Activated CD8-positive, alpha-beta memory T cell treated with anti-CD3 and anti-CD28 coated beads, Interleukin-2, amount 50 U/mL, for 4 hours (primary cell): ENCODE data around the gene KPNB1.

ENCODE experiments used
- DNase-seq: peaks from one replicate; pipeline ENCODE4 v3.0.0-alpha.2; 2020

KPNB1 gene

DNA sequence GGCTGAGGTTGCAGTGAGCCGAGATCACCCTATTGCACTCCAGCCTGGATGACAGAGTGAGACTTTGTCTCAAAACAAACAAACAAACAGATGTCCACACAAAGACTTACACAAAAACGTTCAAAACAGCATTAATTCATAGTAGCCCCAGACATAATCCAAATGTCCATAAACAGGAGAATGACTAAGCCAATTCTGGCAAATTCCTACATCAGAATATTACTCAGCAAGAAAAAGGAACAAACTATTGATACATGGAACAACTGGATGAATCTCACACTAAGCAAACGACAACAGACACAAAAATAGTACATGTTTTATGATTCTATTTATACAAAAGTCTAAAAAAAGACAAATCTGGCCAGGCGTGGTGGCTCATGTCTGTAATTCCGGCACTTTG is 10.8 kb upstream of the KPNB1 start:
- DNase-seq, result no peak

- DNase-seq, result no peak
Measured at GRCh38 chr17:47640076-47640475, 9.6 kb upstream of the KPNB1 start.

DNA sequence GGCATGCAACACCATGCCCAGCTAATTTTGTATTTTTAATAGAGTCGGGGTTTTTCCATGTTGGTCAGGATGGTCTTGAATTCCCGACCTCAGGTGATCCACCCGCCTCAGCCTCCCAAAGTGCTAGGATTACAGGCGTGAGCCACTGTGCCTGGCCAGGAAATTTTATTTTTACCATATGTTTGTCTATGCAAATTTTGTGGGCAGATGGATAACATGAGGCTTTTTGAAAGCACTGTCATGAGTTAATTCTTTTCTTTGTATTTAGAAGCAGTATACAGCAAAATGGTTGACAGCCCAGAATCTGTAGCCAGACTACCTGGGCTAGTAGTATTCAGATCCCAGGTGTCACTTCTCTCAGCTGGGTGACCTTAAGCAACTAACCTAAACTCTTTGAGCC is 8.5 kb upstream of the KPNB1 start:
- DNase-seq, result no peak

DNA sequence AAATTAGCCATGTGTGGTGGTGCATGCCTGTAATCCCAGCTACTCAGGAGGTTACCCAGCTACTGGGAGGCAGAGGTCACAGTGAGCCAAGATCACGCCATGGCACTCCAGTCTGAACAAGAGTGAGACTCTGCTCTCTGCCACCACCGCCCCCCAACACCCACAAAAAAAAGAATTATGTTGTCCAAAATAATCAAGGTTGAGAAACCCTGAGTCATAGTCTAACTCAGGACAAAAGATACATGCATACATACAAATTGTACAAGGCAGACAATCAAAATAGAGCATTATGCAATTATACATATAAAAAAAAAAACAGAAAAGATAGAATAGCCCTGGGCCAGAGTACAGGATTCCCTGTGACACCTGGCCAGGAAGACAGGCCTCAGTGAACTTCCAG is 6.6 kb upstream of the KPNB1 start:
- DNase-seq, result no peak

- DNase-seq, result no peak
Measured at GRCh38 chr17:47644324-47644723, 5.4 kb upstream of the KPNB1 start.

GRCh38 chr17:47649972-47650524 is 329 bp downstream of the KPNB1 start:
- DNase-seq, result no peak

DNA sequence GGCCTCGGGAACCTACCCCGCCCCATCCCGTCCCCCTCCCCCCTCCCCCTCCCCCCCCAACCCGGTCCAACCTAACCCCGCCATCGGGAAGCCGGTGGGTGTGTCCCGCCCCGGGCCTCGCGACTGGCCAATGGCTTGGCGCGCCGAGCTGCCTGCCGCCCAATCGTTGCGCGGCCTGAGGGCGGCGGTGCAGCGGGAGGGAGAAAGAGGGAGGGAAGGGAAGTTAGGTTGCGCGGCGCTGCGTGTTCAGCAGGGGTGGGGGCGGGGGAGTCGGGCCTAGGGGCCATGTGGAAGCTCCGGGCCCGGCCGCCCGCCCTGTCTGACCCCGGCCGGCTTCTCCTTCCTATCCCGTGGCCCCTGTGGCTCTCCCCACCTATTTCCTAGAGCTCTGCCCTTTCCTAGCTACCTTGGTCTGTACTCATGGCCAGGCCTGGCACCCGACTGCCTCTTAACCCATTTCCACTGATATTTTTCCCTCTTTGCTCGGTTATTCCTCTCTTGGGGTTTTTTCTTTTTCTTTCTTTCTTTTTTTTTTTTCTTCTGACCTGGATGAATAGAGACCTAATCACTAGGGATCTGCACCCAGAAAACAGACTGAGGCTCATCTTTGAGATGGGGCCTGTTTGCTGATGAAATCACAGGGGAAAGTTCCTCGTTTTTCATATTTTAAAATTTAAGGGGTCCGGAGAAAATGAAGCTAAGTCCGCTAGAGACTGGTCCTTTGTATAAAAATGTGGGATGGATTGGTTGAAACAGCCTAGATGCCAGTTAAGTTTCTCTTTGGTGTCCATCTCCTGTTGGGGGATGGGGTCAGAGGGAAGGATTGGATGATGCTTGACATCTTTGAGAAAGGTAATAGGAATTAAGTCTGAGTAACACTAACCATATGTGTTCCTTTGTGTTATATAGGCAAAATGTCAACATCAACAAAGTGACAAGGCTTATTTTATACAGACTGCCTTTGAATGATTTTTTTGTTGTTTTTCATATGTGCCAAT is 1.1 kb downstream of the KPNB1 start:
- peak; percentile 93 for DNase-seq

- DNase-seq, result no peak
Measured at GRCh38 chr17:47651704-47652103, 2.0 kb downstream of the KPNB1 start.

GRCh38 chr17:47652570-47652969 is 2.9 kb downstream of the KPNB1 start:
- DNase-seq, result no peak

DNA sequence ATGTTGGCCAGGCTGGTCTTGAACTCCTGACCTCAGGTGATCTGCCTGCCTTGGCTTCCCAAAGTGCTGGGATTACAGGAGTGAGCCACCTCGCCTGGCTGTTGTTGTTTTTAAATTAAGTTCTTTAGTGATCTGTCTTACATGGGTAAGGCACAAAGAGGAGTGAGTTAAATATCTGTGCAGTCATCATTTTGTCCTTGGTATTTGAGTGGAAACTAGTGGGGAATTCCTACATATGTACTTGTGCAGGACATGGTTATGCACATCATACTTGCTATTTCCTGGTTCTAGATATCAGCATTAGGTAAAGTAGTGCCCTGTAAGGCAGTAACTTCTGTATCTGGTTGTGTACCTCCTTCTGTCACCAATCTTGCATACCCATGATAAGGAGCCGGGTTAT is 3.7 kb downstream of the KPNB1 start:
- DNase-seq, result no peak

DNA sequence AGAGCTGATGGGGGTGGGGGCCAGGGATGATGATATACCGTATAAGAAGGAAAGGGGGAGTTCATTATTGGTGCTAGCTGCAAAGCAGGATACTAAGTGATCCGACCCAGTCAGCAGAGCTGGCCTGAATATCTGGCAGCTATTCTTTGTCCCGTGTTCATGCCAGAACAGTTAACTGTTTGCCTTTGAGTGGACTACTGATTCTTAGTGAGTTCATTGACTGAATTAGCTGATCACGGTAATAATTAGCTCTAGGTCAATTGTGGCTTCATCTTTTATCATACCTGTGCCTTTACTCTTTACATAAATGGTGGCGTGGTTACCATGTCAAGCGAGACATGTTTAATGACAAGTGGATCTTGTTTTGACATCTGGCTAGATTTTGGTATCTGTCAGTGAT is 5.3 kb downstream of the KPNB1 start:
- DNase-seq, result no peak

GRCh38 chr17:47660064-47660492 is 10.4 kb downstream of the KPNB1 start:
- no peak for DNase-seq

DNA sequence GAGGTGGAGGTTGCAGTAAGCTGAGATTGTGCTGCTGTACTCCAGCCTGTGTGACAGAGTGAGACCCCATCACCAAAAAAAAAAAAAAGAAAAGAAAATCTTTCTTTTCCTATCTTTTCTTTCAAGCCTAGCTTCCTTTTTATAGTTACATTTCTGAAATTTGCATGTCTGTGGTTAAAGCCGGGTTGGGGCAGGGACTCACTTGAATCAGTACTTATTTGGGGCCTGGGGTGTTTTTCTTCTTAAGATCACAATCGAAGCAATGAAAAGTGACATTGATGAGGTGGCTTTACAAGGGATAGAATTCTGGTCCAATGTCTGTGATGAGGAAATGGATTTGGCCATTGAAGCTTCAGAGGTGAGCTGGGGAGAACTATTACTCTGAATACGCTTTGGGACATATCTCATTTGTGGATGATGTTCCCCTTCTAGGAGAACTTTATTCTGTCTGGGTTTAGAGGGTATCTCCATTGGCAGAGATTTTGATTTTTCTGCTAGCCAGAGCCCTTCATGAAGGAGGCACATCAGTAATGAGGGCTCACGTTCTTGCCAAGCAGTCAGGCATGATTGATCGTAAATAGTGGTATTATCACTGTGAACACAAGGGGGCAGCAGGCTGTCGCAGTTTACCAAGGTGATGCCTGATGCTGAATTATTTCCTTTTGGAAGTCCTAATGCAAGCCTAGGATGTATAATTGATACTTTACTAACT is 14.3 kb downstream of the KPNB1 start:
- DNase-seq, result peak; percentile 61

- DNase-seq, result no peak
Measured at GRCh38 chr17:47664624-47664941, 14.9 kb downstream of the KPNB1 start.

- DNase-seq, result no peak
Measured at GRCh38 chr17:47665655-47666054, 15.9 kb downstream of the KPNB1 start.

GRCh38 chr17:47669081-47669480 is 19.4 kb downstream of the KPNB1 start:
- DNase-seq, result no peak

DNA sequence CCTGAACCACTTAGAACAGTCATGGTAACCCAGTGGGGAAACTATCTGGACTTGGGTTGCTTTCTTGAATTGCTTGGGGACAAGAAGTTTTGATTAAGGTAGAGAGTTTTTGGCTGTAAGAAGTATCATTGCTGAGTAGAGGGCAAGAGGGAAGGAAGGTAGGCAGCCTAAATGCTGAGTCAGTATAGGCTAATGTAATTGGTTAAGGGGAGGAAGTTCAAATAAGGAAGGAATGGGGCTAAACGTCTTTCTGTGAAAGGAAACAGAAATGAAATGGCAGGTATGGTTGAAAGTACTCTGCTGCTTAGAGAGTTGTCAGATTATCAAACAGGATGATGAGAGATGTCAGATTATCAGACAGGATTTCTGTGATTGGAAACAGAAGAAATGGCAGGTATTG is 20.3 kb downstream of the KPNB1 start:
- no peak for DNase-seq

DNA sequence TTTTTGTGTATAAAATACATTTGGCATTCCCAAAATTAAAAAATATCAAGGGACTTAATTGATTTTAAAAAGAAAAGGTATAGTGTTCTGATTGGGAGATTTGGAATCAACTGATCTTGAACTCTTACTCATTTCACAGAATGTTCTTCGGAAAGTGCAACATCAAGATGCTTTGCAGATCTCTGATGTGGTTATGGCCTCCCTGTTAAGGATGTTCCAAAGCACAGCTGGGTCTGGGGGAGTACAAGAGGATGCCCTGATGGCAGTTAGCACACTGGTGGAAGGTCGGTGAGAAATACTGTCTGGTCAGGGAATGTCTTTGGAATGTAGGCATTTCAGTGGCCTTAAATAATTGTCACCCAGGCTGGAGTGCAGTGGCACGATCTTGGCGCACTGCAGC is 24.8 kb downstream of the KPNB1 start:
- no peak for DNase-seq

DNA sequence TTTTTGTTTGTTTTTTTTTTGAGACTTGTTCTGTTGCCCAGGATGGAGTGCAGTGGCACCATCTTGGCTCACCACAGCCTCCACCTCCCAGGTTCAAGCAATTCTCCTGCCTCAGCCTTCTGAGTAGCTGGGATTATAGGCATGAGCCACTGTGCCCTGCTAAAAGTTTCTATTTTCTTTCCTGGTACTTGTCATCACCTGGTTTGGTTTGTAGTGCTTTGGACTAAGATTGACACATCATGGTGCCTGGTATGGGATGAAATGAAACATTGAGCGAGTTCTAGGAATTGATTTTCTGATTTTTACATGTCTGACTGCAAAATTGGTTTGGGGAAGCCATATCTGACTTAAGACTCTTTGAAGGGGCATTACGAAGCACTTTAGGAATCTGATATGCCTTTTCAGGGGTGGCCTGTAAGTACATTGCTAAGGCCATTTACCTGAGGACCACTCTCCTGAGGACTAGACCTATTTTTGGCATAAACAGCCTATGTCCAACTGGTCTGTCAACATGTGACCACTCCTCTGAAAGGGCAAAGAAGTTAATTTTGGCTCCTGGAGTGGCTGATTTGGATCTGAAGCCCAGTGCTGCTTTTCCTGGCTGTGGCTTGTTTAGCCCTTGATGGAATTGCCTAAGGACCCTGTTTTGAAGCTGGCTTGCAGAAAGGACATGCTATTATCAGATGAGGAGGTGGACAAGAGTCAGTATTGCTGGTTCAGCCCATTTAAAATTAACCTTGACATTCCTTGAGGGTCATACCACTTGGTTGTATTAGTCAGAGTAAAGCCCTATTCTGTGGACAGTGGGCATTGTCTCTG is 25.9 kb downstream of the KPNB1 start:
- DNase-seq, result no peak

- no peak for DNase-seq
Measured at GRCh38 chr17:47676199-47676472, 26.4 kb downstream of the KPNB1 start.

- no peak for DNase-seq
Measured at GRCh38 chr17:47676510-47677165, 26.9 kb downstream of the KPNB1 start.

DNA sequence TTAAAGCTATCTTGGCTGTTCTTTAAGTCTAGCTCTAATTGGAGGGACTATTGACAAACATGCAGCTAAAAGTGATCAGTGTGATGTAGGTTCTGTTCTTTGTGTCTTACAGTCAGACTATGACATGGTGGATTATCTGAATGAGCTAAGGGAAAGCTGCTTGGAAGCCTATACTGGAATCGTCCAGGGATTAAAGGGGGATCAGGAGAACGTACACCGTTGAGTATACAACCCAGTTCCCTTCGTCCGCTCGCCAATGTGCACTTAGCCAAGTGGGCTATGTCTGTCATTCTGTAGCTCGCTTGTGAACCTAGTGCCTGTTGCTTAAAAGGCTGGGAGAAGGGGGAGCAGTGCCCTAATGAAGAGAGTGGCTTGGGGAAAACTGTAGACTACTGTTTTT is 28.5 kb downstream of the KPNB1 start:
- no peak for DNase-seq

DNA sequence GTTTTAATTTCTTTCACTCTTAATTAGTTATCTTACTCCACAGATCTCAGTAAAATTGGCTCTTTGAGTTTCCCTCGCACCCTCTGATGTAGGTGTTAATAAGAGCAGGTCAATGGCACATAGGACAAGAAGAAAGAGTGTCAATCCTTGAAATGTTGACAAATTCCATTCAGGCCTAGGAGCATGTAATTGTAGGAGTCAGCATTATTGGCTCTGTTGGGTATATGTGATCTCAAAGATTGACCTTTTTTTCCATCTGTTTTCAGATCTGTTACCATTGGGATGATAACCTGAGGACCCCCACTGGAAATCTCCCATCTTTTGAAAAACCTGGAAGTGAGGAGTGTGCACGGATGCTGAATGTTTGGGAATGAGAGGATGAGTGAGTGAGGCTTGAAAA is 32.4 kb downstream of the KPNB1 start:
- no peak for DNase-seq
